Measurements from ENCODE around the gene ANXA9.

DNA sequence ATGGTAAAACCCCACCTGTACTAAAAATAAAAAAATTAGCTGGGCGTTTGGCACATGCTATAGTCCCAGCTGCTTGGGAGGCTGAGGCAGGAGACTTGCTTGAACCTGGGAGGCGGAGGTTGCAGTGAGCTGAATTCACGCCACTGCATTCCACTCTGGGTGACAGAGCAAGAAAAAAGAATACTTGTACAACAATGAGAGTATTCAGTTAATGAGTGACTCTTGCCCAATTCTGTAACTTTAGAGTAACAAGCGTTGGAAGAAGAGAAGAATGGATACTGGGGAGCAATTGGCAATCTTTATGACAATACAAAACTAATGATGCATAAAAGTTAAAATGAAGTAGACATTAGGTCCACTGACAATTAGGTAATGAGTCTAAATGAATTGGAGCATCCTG, 10.5 kb downstream of the ANXA9 start:
- TF ChIP-seq CTCF (tag by site-specific recombination; IDR thresholded peaks at IDR 0.05) (no peak), TCF7L2 (IDR thresholded peaks at IDR 0.05; ENCODE audit: borderline replicate concordance, low read depth, low read length) (no peak), ZNF133 (tag by site-specific recombination; IDR thresholded peaks at IDR 0.05) (no peak)
- TF ChIP-seq, protein P1, sequence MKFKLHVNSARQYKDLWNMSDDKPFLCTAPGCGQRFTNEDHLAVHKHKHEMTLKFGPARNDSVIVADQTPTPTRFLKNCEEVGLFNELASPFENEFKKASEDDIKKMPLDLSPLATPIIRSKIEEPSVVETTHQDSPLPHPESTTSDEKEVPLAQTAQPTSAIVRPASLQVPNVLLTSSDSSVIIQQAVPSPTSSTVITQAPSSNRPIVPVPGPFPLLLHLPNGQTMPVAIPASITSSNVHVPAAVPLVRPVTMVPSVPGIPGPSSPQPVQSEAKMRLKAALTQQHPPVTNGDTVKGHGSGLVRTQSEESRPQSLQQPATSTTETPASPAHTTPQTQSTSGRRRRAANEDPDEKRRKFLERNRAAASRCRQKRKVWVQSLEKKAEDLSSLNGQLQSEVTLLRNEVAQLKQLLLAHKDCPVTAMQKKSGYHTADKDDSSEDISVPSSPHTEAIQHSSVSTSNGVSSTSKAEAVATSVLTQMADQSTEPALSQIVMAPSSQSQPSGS (tag by site-specific recombination; IDR thresholded peaks at IDR 0.05; ENCODE audit: low read depth) = no peak
- TF ChIP-seq, protein P2, sequence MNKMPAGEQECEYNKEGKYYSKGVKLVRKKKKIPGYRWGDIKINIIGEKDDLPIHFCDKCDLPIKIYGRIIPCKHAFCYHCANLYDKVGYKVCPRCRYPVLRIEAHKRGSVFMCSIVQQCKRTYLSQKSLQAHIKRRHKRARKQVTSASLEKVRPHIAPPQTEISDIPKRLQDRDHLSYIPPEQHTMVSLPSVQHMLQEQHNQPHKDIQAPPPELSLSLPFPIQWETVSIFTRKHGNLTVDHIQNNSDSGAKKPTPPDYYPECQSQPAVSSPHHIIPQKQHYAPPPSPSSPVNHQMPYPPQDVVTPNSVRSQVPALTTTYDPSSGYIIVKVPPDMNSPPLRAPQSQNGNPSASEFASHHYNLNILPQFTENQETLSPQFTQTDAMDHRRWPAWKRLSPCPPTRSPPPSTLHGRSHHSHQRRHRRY (tag by site-specific recombination; IDR thresholded peaks at IDR 0.05) = no peak
